NCI-H128 (cell line): ENCODE data around the gene CHRDL2.
"Not testable (repeated sequence)": the region's sequence is repeated elsewhere in the genome, so short reads cannot be mapped to it uniquely, and the experiment has no call there.

Experiments
- DNase-seq: peaks from one replicate; lab custom pipeline; 2025; ENCODE audit not compliant: unreplicated experiment; lab: John Stamatoyannopoulos, UW

Gene CHRDL2, protein sequence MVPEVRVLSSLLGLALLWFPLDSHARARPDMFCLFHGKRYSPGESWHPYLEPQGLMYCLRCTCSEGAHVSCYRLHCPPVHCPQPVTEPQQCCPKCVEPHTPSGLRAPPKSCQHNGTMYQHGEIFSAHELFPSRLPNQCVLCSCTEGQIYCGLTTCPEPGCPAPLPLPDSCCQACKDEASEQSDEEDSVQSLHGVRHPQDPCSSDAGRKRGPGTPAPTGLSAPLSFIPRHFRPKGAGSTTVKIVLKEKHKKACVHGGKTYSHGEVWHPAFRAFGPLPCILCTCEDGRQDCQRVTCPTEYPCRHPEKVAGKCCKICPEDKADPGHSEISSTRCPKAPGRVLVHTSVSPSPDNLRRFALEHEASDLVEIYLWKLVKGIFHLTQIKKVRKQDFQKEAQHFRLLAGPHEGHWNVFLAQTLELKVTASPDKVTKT

DNA sequence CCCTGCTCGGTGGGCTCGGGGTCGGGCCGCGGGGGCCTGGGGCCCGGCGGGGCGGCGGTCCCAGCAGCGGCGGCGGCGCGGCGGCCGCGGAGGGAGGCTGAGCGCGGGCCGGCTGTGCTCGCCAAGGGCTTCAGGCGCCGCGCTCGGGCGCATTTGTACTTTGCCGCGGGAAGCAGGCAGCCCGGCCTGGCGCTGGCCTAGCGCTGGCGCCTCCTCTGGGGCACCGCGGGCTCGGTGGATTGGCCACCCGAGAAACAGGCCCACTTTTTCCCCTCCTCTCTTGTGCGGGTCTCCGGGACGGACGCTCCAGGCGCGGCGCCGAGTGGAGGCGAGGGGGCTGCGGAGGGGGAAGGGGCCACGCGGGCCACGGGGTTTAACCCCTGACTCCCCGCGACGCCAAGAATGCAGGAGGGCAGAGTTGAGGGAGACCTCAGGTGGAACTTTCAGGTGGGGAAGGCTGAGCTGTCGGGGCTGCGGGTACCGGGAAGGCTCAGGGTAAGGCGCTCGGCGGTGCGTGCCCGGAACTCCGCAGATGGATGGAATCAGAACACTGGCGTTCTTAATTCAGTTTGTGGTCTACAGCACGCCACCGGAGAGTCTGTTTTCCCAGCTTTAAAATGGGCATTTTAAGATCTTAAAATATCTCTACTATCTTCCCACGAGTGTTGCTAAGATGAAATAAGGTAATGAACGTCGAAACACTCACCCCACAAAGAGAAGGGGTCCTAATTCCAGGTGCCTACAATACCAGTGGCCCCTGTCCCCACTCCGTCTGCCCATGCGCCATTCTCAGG lies at the start of gene CHRDL2:
Gene CHRDL2 (minus strand): TSS at position 126 of the 794 bp plus-strand sequence. CDS start 538 bp downstream, outside the sequence.
- no peak for DNase-seq

DNA sequence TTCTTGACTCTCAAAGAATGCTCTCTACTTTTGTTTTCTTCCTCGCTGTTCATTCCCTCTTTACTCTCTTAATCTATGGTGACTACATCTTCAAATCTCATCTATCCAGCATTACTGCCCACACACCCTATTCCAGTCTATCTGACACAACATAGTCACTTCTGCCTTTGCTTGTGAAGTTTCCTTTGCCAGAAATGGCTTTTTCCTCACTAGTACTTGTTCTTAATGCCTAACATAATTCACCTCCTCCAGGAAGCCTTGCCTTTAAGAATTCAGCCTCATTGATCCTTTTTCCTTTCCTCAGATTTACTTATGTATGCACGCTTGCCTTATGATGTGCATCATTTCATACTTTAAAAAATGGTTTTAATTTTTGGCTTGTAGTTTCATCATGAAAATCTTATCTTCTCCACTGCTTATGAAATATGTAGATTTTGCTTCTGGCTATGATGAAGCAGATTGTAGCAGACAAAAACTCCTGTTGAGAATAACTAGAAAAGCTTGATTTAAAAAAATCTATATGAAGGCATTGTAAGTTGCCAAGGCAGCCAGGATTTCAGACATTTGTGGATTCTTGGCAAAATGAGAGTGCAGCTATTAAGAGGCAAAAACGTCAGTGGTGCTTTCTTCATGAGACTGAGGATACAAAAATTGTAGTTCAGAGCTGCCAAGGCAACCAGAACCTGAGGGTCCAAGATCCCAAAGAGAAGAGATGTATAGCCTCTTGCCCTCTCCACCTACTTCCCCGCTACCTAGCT lies 49.2 kb upstream of the CHRDL2 start:
- no peak for DNase-seq

- no peak for DNase-seq
These were observed 47.4 kb upstream of the CHRDL2 start for GRCh38 chr11:74778581-74778980.

- no peak for DNase-seq
These were observed 46.7 kb upstream of the CHRDL2 start for GRCh38 chr11:74777877-74778276.

- no peak for DNase-seq
These were observed 45.8 kb upstream of the CHRDL2 start for GRCh38 chr11:74777038-74777437.

DNA sequence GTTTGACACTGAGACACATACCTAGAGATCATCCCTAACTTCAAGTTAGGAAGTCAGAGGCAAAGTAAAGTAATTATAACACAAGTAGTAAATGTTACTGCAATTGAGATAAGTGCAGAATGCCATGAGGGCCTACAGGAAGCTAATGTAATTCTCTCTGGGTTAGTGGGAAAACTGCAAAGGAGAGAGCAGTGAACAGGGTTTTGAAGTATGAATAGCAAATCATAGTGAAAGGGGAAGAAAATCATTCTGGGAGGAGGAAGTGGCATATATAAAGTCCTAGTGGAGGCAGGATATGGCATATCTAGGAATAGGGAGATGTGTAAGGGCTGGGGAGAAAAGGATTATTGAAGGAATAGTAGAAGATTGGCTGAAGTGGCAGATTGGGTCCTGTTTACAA lies 45.3 kb upstream of the CHRDL2 start:
- no peak for DNase-seq

DNA sequence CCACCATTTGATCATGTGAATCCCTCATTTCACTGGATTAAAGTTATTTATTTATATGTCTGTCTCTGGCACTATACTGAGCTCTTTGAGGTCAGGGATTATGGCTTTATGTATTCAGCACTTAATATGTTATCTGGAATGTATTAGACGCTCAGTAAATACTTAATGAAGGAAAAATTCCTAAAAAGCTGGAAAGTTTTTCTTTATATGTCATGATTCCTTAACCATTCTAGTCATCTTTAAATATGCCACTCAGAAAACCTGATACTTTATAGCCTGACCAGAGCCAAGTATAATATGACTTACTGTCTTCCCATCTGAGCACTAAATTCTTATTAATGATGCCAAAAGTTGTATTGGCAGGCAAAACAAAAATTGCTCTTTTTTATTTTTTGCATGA lies 44.5 kb upstream of the CHRDL2 start:
- no peak for DNase-seq

DNA sequence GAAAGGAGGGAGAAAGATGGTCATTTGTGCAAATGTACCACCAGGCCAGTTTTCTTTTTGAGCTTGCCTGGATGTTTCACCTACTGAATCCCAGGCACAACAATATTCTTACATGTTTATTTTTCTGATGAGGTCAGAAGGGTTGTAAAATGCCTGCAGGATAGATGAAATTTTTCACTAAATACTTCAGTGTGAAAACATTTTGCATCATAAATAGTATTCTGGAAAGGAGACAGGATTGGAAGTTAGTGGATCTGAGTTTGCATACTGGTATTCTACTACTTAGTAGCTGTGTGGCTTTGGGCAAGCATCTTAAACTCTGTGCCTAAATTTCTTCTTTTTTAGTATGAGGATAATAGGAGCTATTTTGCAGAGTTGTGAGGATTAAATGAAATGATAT lies 42.2 kb upstream of the CHRDL2 start:
- DNase-seq, result no peak

- no peak for DNase-seq
These were observed 39.9 kb upstream of the CHRDL2 start for GRCh38 chr11:74771139-74771538.

DNA sequence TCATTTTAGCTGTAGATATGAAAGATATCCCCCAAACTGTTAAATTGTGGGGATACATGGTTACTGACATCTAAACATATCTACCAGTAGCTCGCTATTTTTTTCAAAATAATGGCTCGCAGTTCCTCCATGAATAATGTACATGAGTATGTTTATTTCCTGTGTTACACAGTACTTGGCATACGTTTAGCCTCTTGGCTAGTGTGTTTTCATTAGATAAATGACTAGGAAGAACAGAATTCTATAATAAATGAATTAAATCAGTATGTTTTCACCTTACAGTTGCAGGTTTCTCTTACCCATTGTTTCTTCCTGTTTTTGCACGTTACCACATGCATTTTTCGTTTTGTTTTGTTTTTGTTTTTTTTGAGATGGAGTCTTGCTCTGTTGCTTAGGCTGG lies 39.2 kb upstream of the CHRDL2 start:
- DNase-seq, result no peak

DNA sequence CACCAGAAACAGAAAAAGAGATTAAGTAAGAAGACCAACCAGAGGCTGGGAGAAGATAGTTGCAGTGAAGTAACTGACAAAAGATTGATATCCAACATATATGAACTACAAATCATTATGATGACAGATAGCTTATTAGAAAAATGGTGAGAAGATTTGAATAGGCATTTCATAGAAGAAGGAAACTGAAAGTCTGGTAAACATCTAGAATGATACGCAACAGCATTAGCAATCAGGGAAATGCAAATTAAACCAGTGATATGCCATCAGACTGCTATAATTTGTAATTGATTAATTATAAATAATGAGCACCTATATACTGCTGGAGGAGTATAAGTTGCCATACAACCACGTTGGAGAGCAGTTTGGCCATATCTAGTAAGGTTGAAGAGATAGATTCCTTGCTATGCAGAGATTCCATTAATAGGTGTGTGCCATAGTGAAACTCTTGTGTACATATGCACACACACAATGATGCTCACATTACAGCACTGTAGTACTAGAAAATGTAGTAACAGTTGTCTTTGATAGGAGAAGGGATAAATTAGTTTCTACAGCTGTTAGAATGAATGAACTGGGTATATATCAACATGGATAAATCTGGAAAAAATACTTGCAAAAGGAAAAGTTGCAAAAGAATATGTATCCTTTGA lies 38.0 kb upstream of the CHRDL2 start:
- no peak for DNase-seq

- DNase-seq, result not testable (repeated sequence)
These were observed 37.0 kb upstream of the CHRDL2 start for GRCh38 chr11:74768172-74768651.

GRCh38 chr11:74766905-74767304 lies 35.7 kb upstream of the CHRDL2 start:
- no peak for DNase-seq

GRCh38 chr11:74756571-74756970 lies 25.3 kb upstream of the CHRDL2 start:
- DNase-seq, result no peak

- DNase-seq, result no peak
These were observed 24.3 kb upstream of the CHRDL2 start for GRCh38 chr11:74755395-74755995.

GRCh38 chr11:74754507-74755252 lies 23.5 kb upstream of the CHRDL2 start:
- DNase-seq, result no peak

DNA sequence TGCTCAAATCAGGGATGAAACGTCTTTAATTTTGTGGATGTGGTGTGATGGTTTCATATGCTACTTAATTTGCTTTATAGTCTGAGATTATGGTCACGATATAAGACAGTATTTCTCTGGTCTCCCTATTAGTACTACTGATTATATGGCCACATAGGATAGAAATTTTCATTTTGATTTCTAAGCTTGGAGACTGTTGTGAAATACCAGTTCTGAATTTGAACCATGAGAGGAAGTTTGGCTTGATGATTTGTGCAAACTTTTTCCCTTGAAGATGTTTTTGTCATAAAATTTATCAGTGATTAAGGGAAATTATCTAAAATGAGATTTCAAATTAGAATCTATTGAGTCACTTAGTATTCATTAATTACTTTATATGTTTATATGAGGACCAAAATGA lies 20.1 kb upstream of the CHRDL2 start:
- DNase-seq, result no peak

- DNase-seq, result not testable (repeated sequence)
These were observed 19.4 kb upstream of the CHRDL2 start for GRCh38 chr11:74750598-74750997.

- no peak for DNase-seq
These were observed 18.7 kb upstream of the CHRDL2 start for GRCh38 chr11:74749965-74750296.
